ENCODE results near the gene BUD31. TPM values are rescaled to one million over a fixed set of nuclear protein-coding genes. Genes with fewer than 3 reads are reported as not detected.
A peak's percentile ranks its signal among the peaks of the same experiment; 100 is the strongest.

BUD31 gene
- total and polyA plus RNA-seq, 9 of the 15 experiments (the other 6 are each of a cell fraction or from before 2014, with no cell fraction given), result 105 to 342 (median 247) TPM

- 85% methylated on average over 9 of the region's 10 CpGs for WGBS (ENCODE audit: insufficient coverage, low coverage, missing lambda C conversion rate)
- intact Hi-C loops (cut with micrococcal nuclease), result no loop called here
- Histone ChIP-seq H3K9me1 (ENCODE audit: control insufficient read depth, insufficient read depth, low read length) (no peaks in the 10 kb centered on the region), H2AFZ (ENCODE audit: low read depth, low read length) (no peak overlapping the region), H3K4me1 (replicated peaks in 1 of 2; ENCODE audit: control insufficient read depth in 2 of 2, insufficient read depth in 2 of 2, low read length in 2 of 2) (peaks cover 0 to 12% of the 10 kb centered on the region in 2 experiments; a peak in 1 of 5 replicates), H3K36me3 (ENCODE audit: control insufficient read depth, insufficient read depth, low read length) (peaks cover 72% of the 10 kb centered on the region; the same call in 2 of the 3 replicates), H3K27me3 (ENCODE audit: control insufficient read depth in 2 of 2, insufficient read depth in 2 of 2, low read length in 2 of 2) (no peaks in the 10 kb centered on the region), H3K79me2 (ENCODE audit: control insufficient read depth, insufficient read depth, low read length) (no peaks in the 10 kb centered on the region), H4K20me1 (replicated peaks; ENCODE audit: control insufficient read depth, insufficient read depth, low read length) (no peaks in the 10 kb centered on the region), H3K4me2 (ENCODE audit: insufficient read depth, low read length) (no peak overlapping the region), H3K27ac (ENCODE audit: extremely low read depth, low read depth, low read length) (no peak overlapping the region), H3K4me3 (no peak overlapping the region), H3K9me3 (replicated peaks; ENCODE audit: control insufficient read depth, insufficient read depth, low read depth, low read length) (no peaks in the 10 kb centered on the region), H3K9ac (ENCODE audit: insufficient read depth in 1 of 2, low read depth in 2 of 2, low read length in 2 of 2) (no peak overlapping the region; a peak in 1 of 4 replicates)
- DNase-seq (ENCODE audit: extremely low read depth in 1 of 4, low spot score in 3 of 4), result no peak
- ChIA-PET POLR2A (interaction anchor here (1.7 to 1.8 kb wide), 2 partner anchors 9 to 20 kb away, joined by 10 to 12 read pairs; partner anchors contain the start of genes BUD31 and PDAP1), CTCF (ENCODE audit: low intra/inter-chr PET ratio) (no interaction called here)
- no peak for TF ChIP-seq HINFP (tag; conservative IDR thresholded peaks at IDR 0.05; ENCODE audit: low read depth)
- no peak for TF ChIP-seq PRDM10 (IDR thresholded peaks at IDR 0.05; ENCODE audit: partially characterized antibody)
- 0 out of 2 replicates have a peak, but pooled peaks have one; percentile 20 for TF ChIP-seq ZNF121 (CRISPR knock-in tag; conservative IDR thresholded peaks at IDR 0.05)
- no peak for TF ChIP-seq ZNF436 (CRISPR knock-in tag; IDR thresholded peaks at IDR 0.05)
- TF ChIP-seq EP400 (IDR thresholded peaks at IDR 0.05), result no peak
- no peak for FAIRE-seq
- in situ Hi-C loops (cut with MboI), result no loop called here
- no TSS peak for BruUV-seq (replicated peaks)
- no peak; the same call in 2 of the 3 replicates for ATAC-seq
These were observed 20.3 kb downstream of the BUD31 start for GRCh38 chr7:99428972-99429566.
